Fibroblast of lung (primary cell): Measurements from ENCODE around the gene LCN2.

Source experiments
- CTCF ChIP-seq, 2 donors: IDR thresholded peaks in 1 of 2; conservative IDR thresholded peaks in 1 of 2; 1 replicate in 1 of 2; 2 replicates in 1 of 2; pipeline ENCODE4 v1.5.1; 2011 to 2012; ENCODE audit warnings: low read length in 2 of 2, control low read depth in 1 of 2, inconsistent platforms in 1 of 2, low read depth in 1 of 2, mild to moderate bottlenecking in 1 of 2
- EZH2 ChIP-seq: IDR thresholded peaks from 2 replicates; pipeline ENCODE4 v1.5.1; 2012; ENCODE audit warnings: low read length, control low read depth, mild to moderate bottlenecking; ENCODE audit errors: missing control alignments

- TF ChIP-seq CTCF (conservative IDR thresholded peaks at IDR 0.05 in 1 of 2, IDR thresholded peaks at IDR 0.05 in 1 of 2; ENCODE audit: low read depth in 1 of 2, low read length in 2 of 2) (no peak), EZH2 (no peak)
These were observed 53.4 kb downstream of the LCN2 start for GRCh38 chr9:128202648-128203023.
